ENCODE results near the gene MYO5B. TPM values are rescaled to one million over a fixed set of nuclear protein-coding genes. Genes with fewer than 3 reads are reported as not detected.

The MYO5B gene
- total RNA-seq, 1 experiment from 2014 or later = 56.7 TPM

GRCh38 chr18:49899657-49900330 lies 295.2 kb downstream of the MYO5B start:
- Mint-ChIP-seq H3K36me3 (ENCODE audit: insufficient read depth, unreplicated experiment) (peaks cover 8% of the 10 kb centered on the region), H3K9me3 (ENCODE audit: low read depth, unreplicated experiment) (no peaks in the 10 kb centered on the region), H3K27me3 (ENCODE audit: unreplicated experiment) (no peaks in the 10 kb centered on the region), H3K4me3 (ENCODE audit: low read depth, unreplicated experiment) (no peak overlapping the region), H3K27ac (ENCODE audit: unreplicated experiment) (no peak overlapping the region), H3K4me1 (ENCODE audit: low read depth, unreplicated experiment) (no peaks in the 10 kb centered on the region)
- no TSS peak for BruUV-seq (replicated peaks)
- intact Hi-C loops (cut with micrococcal nuclease; ENCODE audit: unreplicated experiment) = no loop called here
- CTCF ChIA-PET = no interaction called here
- no peak for TF ChIP-seq CTCF (IDR thresholded peaks at IDR 0.05; ENCODE audit: unreplicated experiment)
- DNase-seq = peak; percentile 12

- intact Hi-C loops (cut with micrococcal nuclease; ENCODE audit: unreplicated experiment) = no loop called here
- no peaks in the 10 kb centered on the region for H3K36me3 Mint-ChIP-seq (ENCODE audit: insufficient read depth, unreplicated experiment)
Measured at GRCh38 chr18:49898421-49898820, 296.5 kb downstream of the MYO5B start.

GRCh38 chr18:49894517-49895226 lies 300.3 kb downstream of the MYO5B start:
- Mint-ChIP-seq H3K4me1 (ENCODE audit: low read depth, unreplicated experiment) (peaks cover 8% of the 10 kb centered on the region), H3K27ac (ENCODE audit: unreplicated experiment) (no peak overlapping the region), H3K9me3 (ENCODE audit: low read depth, unreplicated experiment) (no peaks in the 10 kb centered on the region), H3K36me3 (ENCODE audit: insufficient read depth, unreplicated experiment) (no peaks in the 10 kb centered on the region), H3K27me3 (ENCODE audit: unreplicated experiment) (no peaks in the 10 kb centered on the region), H3K4me3 (ENCODE audit: low read depth, unreplicated experiment) (no peak overlapping the region)
- intact Hi-C loops (cut with micrococcal nuclease; ENCODE audit: unreplicated experiment) = no loop called here
- no peak for DNase-seq
- no TSS peak for BruUV-seq (replicated peaks)
- CTCF ChIA-PET = interaction anchor here (0.6 to 1.1 kb wide), 2 partner anchors 22 to 36 kb away, joined by 3 to 5 read pairs; no protein-coding TSS in a partner anchor
- TF ChIP-seq CTCF (IDR thresholded peaks at IDR 0.05; ENCODE audit: unreplicated experiment) = no peak

More at GRCh38 chr18:49898421-49898820, 296.5 kb downstream of the MYO5B start:
- no peak for TF ChIP-seq CTCF (IDR thresholded peaks at IDR 0.05; ENCODE audit: unreplicated experiment)
- Mint-ChIP-seq H3K9me3 (ENCODE audit: low read depth, unreplicated experiment) (no peaks in the 10 kb centered on the region), H3K27ac (ENCODE audit: unreplicated experiment) (no peak overlapping the region), H3K4me1 (ENCODE audit: low read depth, unreplicated experiment) (no peaks in the 10 kb centered on the region), H3K4me3 (ENCODE audit: low read depth, unreplicated experiment) (no peak overlapping the region), H3K27me3 (ENCODE audit: unreplicated experiment) (no peaks in the 10 kb centered on the region)
- DNase-seq = peak; percentile 29
- CTCF ChIA-PET = interaction anchor here (1.0 to 1.3 kb wide), 2 partner anchors 306 to 593 kb away, joined by 3 read pairs; no protein-coding TSS in a partner anchor
- BruUV-seq (replicated peaks) = no TSS peak

GRCh38 chr18:49893036-49893435 lies 301.9 kb downstream of the MYO5B start:
- CTCF ChIA-PET = no interaction called here
- Mint-ChIP-seq H3K4me1 (ENCODE audit: low read depth, unreplicated experiment) (peaks cover 8% of the 10 kb centered on the region), H3K36me3 (ENCODE audit: insufficient read depth, unreplicated experiment) (no peaks in the 10 kb centered on the region), H3K4me3 (ENCODE audit: low read depth, unreplicated experiment) (no peak overlapping the region), H3K27ac (ENCODE audit: unreplicated experiment) (no peak overlapping the region), H3K9me3 (ENCODE audit: low read depth, unreplicated experiment) (no peaks in the 10 kb centered on the region), H3K27me3 (ENCODE audit: unreplicated experiment) (no peaks in the 10 kb centered on the region)
- no peak for DNase-seq
- BruUV-seq (replicated peaks) = no TSS peak
- no peak for TF ChIP-seq CTCF (IDR thresholded peaks at IDR 0.05; ENCODE audit: unreplicated experiment)
- intact Hi-C loops (cut with micrococcal nuclease; ENCODE audit: unreplicated experiment) = no loop called here
